Measurements from ENCODE around the gene ASB16. TPM values are rescaled to one million over a fixed set of nuclear protein-coding genes. Genes with fewer than 3 reads are reported as not detected.

Gene ASB16
- total RNA-seq, 4 donors from 2014 or later = 0.57 TPM; not detected in 3

DNA sequence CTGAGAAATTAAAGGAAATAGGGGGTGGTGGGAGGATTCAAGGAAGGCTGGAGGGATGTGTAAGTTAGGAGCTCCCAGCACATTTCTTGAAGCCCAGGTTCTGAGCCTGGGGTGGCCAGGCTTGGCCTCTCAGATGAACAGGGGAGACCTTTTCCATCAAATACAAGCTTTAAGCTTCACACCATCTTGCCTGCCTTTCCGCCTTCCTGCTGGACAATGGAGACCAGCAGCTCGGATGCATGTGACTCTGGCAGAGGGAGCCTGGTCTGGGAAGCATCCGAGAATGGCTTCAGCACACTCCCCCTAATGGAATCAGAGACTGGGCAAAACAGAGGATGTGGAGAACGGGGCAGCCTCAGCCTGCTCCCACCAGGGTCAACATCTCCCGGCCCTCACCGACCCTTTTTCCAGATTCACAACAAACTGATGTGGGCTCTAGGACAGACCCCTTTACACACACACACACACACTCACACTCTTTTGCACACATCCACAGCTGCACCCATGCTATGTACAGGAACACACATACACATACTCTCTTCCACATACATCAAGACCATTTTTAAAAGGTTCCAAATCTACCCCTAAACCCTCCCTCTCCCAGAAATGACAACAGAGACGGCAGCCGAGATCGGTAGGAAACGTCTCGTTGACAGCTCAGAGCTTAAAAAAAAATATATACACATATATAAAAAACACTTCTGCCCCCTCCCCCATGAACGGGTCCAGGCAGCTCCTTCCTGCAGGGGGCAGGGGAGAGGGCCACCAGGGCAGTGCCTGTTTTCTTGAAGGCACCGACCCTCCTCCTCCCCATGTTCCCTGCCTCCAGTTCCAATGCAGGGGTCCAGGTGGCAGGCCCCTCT, 35.7 kb downstream of the ASB16 start:
- Histone ChIP-seq H3K9me3 (no peaks in the 10 kb centered on the region), H3K4me1 (peaks cover 0 to 33% (median 10%) of the 10 kb centered on the region in 4 donors), H3K4me3 (no peak overlapping the region), H3K36me3 (peaks cover 0 to 46% (median 0%) of the 10 kb centered on the region in 3 donors), H3K27me3 (no peaks in the 10 kb centered on the region), H3K27ac (no peak overlapping the region)
- no peak for TF ChIP-seq POLR2A (IDR thresholded peaks at IDR 0.05)
- no peak for TF ChIP-seq CTCF (IDR thresholded peaks at IDR 0.05)
- DNase-seq = no peak

- H3K27ac ChIP-seq = no peak overlapping the region
- no peak for DNase-seq
- H3K27me3 ChIP-seq = no peaks in the 10 kb centered on the region
- TF ChIP-seq CTCF (IDR thresholded peaks at IDR 0.05) (no peak), POLR2A (IDR thresholded peaks at IDR 0.05) (no peak)
- peaks cover 0 to 52% (median 0%) of the 10 kb centered on the region in 3 donors for H3K36me3 ChIP-seq
- H3K4me1 ChIP-seq = peaks cover 0 to 34% (median 10%) of the 10 kb centered on the region in 4 donors
- H3K9me3 ChIP-seq = no peaks in the 10 kb centered on the region
- H3K4me3 ChIP-seq = no peak overlapping the region
Measured at GRCh38 chr17:44206825-44207155, 36.3 kb downstream of the ASB16 start.

GRCh38 chr17:44207319-44207718, 36.8 kb downstream of the ASB16 start:
- no peaks in the 10 kb centered on the region for H3K9me3 ChIP-seq
- H3K27ac ChIP-seq = no peak overlapping the region
- peaks cover 0 to 34% (median 10%) of the 10 kb centered on the region in 4 donors for H3K4me1 ChIP-seq
- TF ChIP-seq CTCF (IDR thresholded peaks at IDR 0.05) (no peak), POLR2A (IDR thresholded peaks at IDR 0.05) (no peak)
- no peak for DNase-seq
- peaks cover 0 to 52% (median 0%) of the 10 kb centered on the region in 3 donors for H3K36me3 ChIP-seq
- H3K27me3 ChIP-seq = no peaks in the 10 kb centered on the region
- no peak overlapping the region for H3K4me3 ChIP-seq

GRCh38 chr17:44207743-44208142, 37.2 kb downstream of the ASB16 start:
- Histone ChIP-seq H3K4me1 (peaks cover 0 to 34% (median 10%) of the 10 kb centered on the region in 4 donors), H3K9me3 (no peaks in the 10 kb centered on the region), H3K27me3 (no peaks in the 10 kb centered on the region), H3K4me3 (no peak overlapping the region), H3K27ac (no peak overlapping the region), H3K36me3 (peaks cover 0 to 52% (median 0%) of the 10 kb centered on the region in 3 donors)
- no peak for DNase-seq
- no peak for TF ChIP-seq POLR2A (IDR thresholded peaks at IDR 0.05)

DNA sequence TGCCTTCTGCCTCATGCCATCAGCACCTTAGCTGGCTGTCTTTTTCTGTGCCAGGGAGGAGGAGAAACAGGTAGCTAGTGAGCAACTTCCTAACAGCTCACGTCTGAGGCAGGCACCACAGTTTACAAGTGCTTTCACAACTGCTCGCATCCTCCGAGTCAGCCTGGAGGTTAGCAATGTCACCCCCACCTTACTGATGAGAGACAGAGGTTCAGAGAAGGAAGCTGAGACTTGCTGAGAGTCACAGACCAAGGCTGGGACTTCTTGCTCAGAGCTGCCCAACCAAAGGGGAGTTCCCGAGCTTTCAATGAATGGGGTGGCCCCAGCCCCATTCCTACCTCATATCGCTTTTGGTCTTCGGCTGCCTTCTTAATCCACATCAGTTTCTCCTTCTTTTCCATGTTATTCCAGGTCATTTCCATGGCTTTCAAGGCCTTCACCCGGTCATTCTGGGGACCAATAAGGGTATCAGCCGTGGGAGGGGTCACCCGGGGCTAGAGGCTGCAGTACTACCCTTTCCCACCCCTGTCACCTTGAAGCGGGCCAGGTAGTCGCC, 39.4 kb downstream of the ASB16 start:
- H3K9me3 ChIP-seq = no peaks in the 10 kb centered on the region
- H3K27ac ChIP-seq = peak overlapping the region in 2 of 4 donors; percentile 39 to 68
- no peaks in the 10 kb centered on the region for H3K27me3 ChIP-seq
- DNase-seq = no peak
- peaks cover 0 to 25% (median 12%) of the 10 kb centered on the region in 4 donors for H3K4me1 ChIP-seq
- no peak for TF ChIP-seq POLR2A (IDR thresholded peaks at IDR 0.05)
- no peak for TF ChIP-seq CTCF (IDR thresholded peaks at IDR 0.05)
- H3K36me3 ChIP-seq = peaks cover 0 to 64% (median 0%) of the 10 kb centered on the region in 3 donors
- H3K4me3 ChIP-seq = peak overlapping the region in 1 of 4 donors; percentile 16

Data from Peyer's patch (tissue), 4 donors.